Endothelial cell of umbilical vein (primary cell): ENCODE measurements around the gene ADPRH. TPM values are rescaled to one million over a fixed set of nuclear protein-coding genes. Genes with fewer than 3 reads are reported as not detected.
"Not testable (repeated sequence)": the region's sequence is repeated elsewhere in the genome, so short reads cannot be mapped to it uniquely, and the experiment has no call there.

ENCODE experiments used
- BruUV-seq: library from RNA; stranded (reverse); fragments of 400-500 nt; replicated peaks from 2 replicates; lab custom pipeline; 2021; lab: Mats Ljungman, UMichigan
- CTCF ChIA-PET: fragments of 300-600, 350-600 bp; sonication (Branson Sonifier 250); formaldehyde crosslinking; loops from one replicate; lab custom pipeline; 2021; ENCODE audit warnings: antibody characterized with exemption, inconsistent platforms; lab: Charles Lee
- POLR2A ChIA-PET: fragments of 300-600, 350-600 bp; sonication (Branson Sonifier 250); formaldehyde crosslinking; loops from one replicate; lab custom pipeline; 2021; ENCODE audit warnings: antibody characterized with exemption, inconsistent platforms; lab: Charles Lee
- DNase-seq: peaks from one replicate; pipeline ENCODE4 v3.0.0-alpha.2; 2011; ENCODE audit warnings: low read depth, low spot score
- FAIRE-seq: peaks from 2 replicates; lab custom pipeline; 2011; peaks lifted over from hg19 to GRCh38; lab: Jason Lieb, UNC
- H2AFZ ChIP-seq: 2 replicates; pipeline ENCODE4 v1.6.0; 2012; ENCODE audit warnings: low read depth, low read length, control low read depth, inconsistent platforms
- H3K27ac ChIP-seq: 2 replicates; pipeline ENCODE4 v1.5.1; 2011; ENCODE audit warnings: low read depth, mild to moderate bottlenecking, control low read depth, low read length, moderate library complexity; ENCODE audit not compliant: insufficient read depth
- H3K27me3 ChIP-seq, 2 experiments: 2 replicates each; pipeline versions ENCODE4 v1.6.0 to v1.6.1; 2011; ENCODE audit warnings: low read length in 2 of 2, mixed read lengths in 1 of 2; ENCODE audit not compliant: control insufficient read depth in 2 of 2, insufficient read depth in 2 of 2
- H3K36me3 ChIP-seq, 2 experiments: 2 replicates in 1 of 2; 3 replicates in 1 of 2; pipeline ENCODE4 v1.5.1; 2011; ENCODE audit warnings: low read length in 2 of 2, mild to moderate bottlenecking in 1 of 2, moderate library complexity in 1 of 2; ENCODE audit not compliant: control insufficient read depth in 2 of 2, insufficient read depth in 2 of 2; ENCODE audit errors: extremely low read depth in 1 of 2
- H3K4me1 ChIP-seq: 3 replicates; pipeline ENCODE4 v1.5.1; 2011; ENCODE audit warnings: mild to moderate bottlenecking, low read length; ENCODE audit not compliant: control insufficient read depth, insufficient read depth; ENCODE audit errors: extremely low read depth
- H3K4me2 ChIP-seq: 2 replicates; pipeline ENCODE4 v1.6.1; 2011; ENCODE audit warnings: low read length, control low read depth, mixed read lengths; ENCODE audit not compliant: insufficient read depth
- H3K4me3 ChIP-seq, 3 experiments: fragments of 200-600 bp in 1 of 3; sonication (generic), shearing (Covaris generic) in 1 of 3; replicated peaks in 1 of 3; 2 replicates each; pipeline ENCODE4 v1.5.1; 2011 to 2016; ENCODE audit warnings: control low read depth in 3 of 3, low read length in 3 of 3, mild to moderate bottlenecking in 2 of 3, inconsistent platforms in 1 of 3, low read depth in 1 of 3, moderate library complexity in 1 of 3; ENCODE audit not compliant: insufficient read depth in 1 of 3
- H3K79me2 ChIP-seq: 2 replicates; pipeline ENCODE4 v1.6.0; 2012; ENCODE audit warnings: low read length, inconsistent platforms; ENCODE audit not compliant: control insufficient read depth, insufficient read depth
- H3K9ac ChIP-seq: replicated peaks from 2 replicates; pipeline ENCODE3; 2011; ENCODE audit warnings: low read length, control low read depth; ENCODE audit not compliant: insufficient read depth; ENCODE audit errors: extremely low read depth
- H3K9me1 ChIP-seq: replicated peaks from 3 replicates; pipeline ENCODE4 v1.6.0; 2011; ENCODE audit warnings: mild to moderate bottlenecking, low read length; ENCODE audit not compliant: control insufficient read depth, insufficient read depth; ENCODE audit errors: extremely low read depth
- H3K9me3 ChIP-seq: replicated peaks from 2 replicates; pipeline ENCODE4 v1.5.1; 2012; ENCODE audit warnings: low read length, inconsistent platforms; ENCODE audit not compliant: control insufficient read depth, insufficient read depth
- H4K20me1 ChIP-seq: replicated peaks from 2 replicates; pipeline ENCODE3; 2011; ENCODE audit warnings: mild to moderate bottlenecking, low read length; ENCODE audit not compliant: control insufficient read depth, insufficient read depth; ENCODE audit errors: extremely low read depth
- CTCF ChIP-seq, 2 donors: IDR thresholded peaks; 1 replicate in 1 of 2; 2 replicates in 1 of 2; pipeline ENCODE4 v1.5.1; 2011; ENCODE audit warnings: low read length in 2 of 2, mild to moderate bottlenecking in 2 of 2, moderate library complexity in 2 of 2, control low read depth in 1 of 2, inconsistent platforms in 1 of 2, low read depth in 1 of 2; ENCODE audit not compliant: insufficient read depth in 1 of 2; ENCODE audit errors: extremely low read depth in 1 of 2
- EZH2 ChIP-seq: IDR thresholded peaks from 2 replicates; pipeline ENCODE4 v1.6.1; 2012; ENCODE audit warnings: borderline replicate concordance, low read depth, mild to moderate bottlenecking, moderate library complexity, low read length, inconsistent platforms; ENCODE audit not compliant: severe bottlenecking
- FOS ChIP-seq: IDR thresholded peaks from 2 replicates; pipeline ENCODE4 v1.6.1; 2011; ENCODE audit warnings: mild to moderate bottlenecking, low read length, moderate library complexity, borderline replicate concordance; ENCODE audit not compliant: insufficient read depth
- GATA2 ChIP-seq: IDR thresholded peaks from 2 replicates; pipeline ENCODE4 v1.7.0; 2011; ENCODE audit warnings: low read depth, mild to moderate bottlenecking, moderate library complexity, mixed read lengths, low read length; ENCODE audit not compliant: insufficient read length, insufficient read depth
- JUN ChIP-seq: IDR thresholded peaks from 2 replicates; pipeline ENCODE4 v1.6.1; 2011; ENCODE audit warnings: borderline replicate concordance, low read depth; ENCODE audit not compliant: insufficient read length, insufficient read depth
- MAX ChIP-seq: IDR thresholded peaks from 2 replicates; pipeline ENCODE4 v1.6.1; 2011; ENCODE audit not compliant: insufficient read depth, insufficient read length
- MYC ChIP-seq: IDR thresholded peaks from one replicate; pipeline ENCODE4 v1.6.1; 2011; ENCODE audit warnings: mild to moderate bottlenecking, low read depth, low read length
- POLR2A ChIP-seq: IDR thresholded peaks from 2 replicates; pipeline ENCODE4 v1.6.1; 2012; ENCODE audit warnings: low read depth, mild to moderate bottlenecking, control low read depth, low read length
- POLR2AphosphoS5 ChIP-seq: IDR thresholded peaks from 2 replicates; pipeline ENCODE4 v1.6.1; 2012; ENCODE audit warnings: low read depth, mild to moderate bottlenecking, control low read depth, low read length, moderate library complexity; ENCODE audit not compliant: insufficient read depth
- dilution Hi-C: fragments of 300-500 bp; cut with MboI; formaldehyde crosslinking; loops from one replicate; pipeline ENCODE4 v1.15.0; 2019; ENCODE audit warnings: low sequenced_read_pairs; ENCODE audit not compliant: extremely low pct_ligation_motif_present
- intact Hi-C: fragments of 100-400 bp; cut with micrococcal nuclease; formaldehyde crosslinking; loops from one replicate; pipeline ENCODE4 v1.10.0; 2022
- polyA plus RNA-seq, 4 experiments: library from polyadenylated mRNA; depleted of rRNA in 3 of 4; stranded (reverse) in 3 of 4; unstranded in 1 of 4; fragments of >200 nt; gene quantifications; 2 replicates each; pipeline versions ENCODE4 v1.2.1 to v1.2.3, GENCODE V29; 2011 to 2012; ENCODE audit warnings: missing spikeins in 1 of 4
- total RNA-seq: library from RNA; stranded (reverse); gene quantifications from 2 replicates; pipeline ENCODE4 v1.2.3, GENCODE V29; 2021

ADPRH gene
- total and polyA plus RNA-seq, 2 donors (not counting 3 experiments of a cell fraction or from before 2014, with no cell fraction given): 3.5 to 8.0 TPM

GRCh38 chr3:119594066-119594465 is 14.8 kb downstream of the ADPRH start:
- no peak for FAIRE-seq
- CTCF ChIA-PET: interaction anchor here (0.7 to 0.8 kb wide), 2 partner anchors 14 to 80 kb away, joined by 3 read pairs; no protein-coding TSS in a partner anchor
- no peaks in the 10 kb centered on the region for H4K20me1 ChIP-seq
- no peak for DNase-seq
- H3K79me2 ChIP-seq: no peaks in the 10 kb centered on the region
- TF ChIP-seq POLR2A (no peak), GATA2 (no peak), JUN (no peak), POLR2AphosphoS5 (no peak), CTCF (IDR thresholded peaks at IDR 0.05; ENCODE audit: extremely low read depth in 1 of 2, insufficient read depth in 1 of 2, low read depth in 1 of 2, low read length in 2 of 2) (no peak), EZH2 (no peak), MAX (no peak), FOS (no peak), MYC (no peak)
- intact Hi-C loops: no loop called here
- POLR2A ChIA-PET: no interaction called here
- H3K4me1 ChIP-seq: peaks cover 12% of the 10 kb centered on the region
- no peaks in the 10 kb centered on the region for H3K36me3 ChIP-seq
- H2AFZ ChIP-seq: no peak overlapping the region
- H3K9ac ChIP-seq: no peak overlapping the region
- dilution Hi-C loops: no loop called here
- H3K4me3 ChIP-seq: no peak overlapping the region
- H3K27ac ChIP-seq: no peak overlapping the region
- BruUV-seq: no TSS peak
- H3K4me2 ChIP-seq: no peak overlapping the region
- H3K27me3 ChIP-seq: no peaks in the 10 kb centered on the region
- no peaks in the 10 kb centered on the region for H3K9me3 ChIP-seq
- no peaks in the 10 kb centered on the region for H3K9me1 ChIP-seq

- H2AFZ ChIP-seq, H3K9ac ChIP-seq, dilution Hi-C loops, H3K9me3 ChIP-seq, BruUV-seq, FAIRE-seq, H3K79me2 ChIP-seq, H3K4me3 ChIP-seq, intact Hi-C loops, POLR2A ChIA-PET, H3K9me1 ChIP-seq, H3K27ac ChIP-seq, H3K36me3 ChIP-seq, H4K20me1 ChIP-seq, H3K27me3 ChIP-seq, H3K4me2 ChIP-seq, CTCF ChIA-PET, DNase-seq: not testable (repeated sequence)
- peaks cover 12% of the 10 kb centered on the region for H3K4me1 ChIP-seq
Observed at GRCh38 chr3:119594929-119595328, 15.6 kb downstream of the ADPRH start.
